ENCODE measurements around the gene APOB.
A peak's percentile ranks its signal among the peaks of the same experiment; 100 is the strongest.

APOB gene

DNA sequence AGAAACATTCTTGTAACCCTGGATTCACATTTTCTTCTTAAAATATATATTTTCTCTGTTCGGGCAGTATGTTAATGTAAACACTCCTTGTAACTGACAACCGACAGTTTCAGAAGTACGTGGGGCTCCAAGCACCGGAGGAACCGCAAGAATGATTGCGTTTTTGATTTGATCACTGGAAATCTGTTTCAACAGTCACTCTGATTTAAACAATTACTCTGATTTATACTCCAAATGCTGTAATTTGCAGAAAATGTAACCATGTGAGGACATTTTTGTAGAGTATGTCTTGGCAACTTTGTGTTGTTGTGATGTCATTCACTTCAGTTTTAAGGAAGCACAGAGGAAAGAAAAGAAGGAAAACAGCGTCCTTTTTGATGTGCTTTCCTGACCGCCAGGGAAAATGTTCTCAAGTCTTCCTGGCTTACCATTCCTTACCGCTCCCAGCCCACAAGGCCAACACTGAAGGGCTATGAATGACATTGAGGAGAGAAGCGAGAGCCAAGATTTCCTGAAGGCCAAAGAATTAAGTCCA lies 77.7 kb downstream of the APOB start:
- Mint-ChIP-seq H3K27ac (peak overlapping the region in 1 of 3 experiments; percentile 46), H3K4me3 (no peak overlapping the region), H3K9me3 (no peaks in the 10 kb centered on the region), H3K27me3 (ENCODE audit: low read depth) (peaks cover 45% of the 10 kb centered on the region), H3K36me3 (ENCODE audit: low read depth) (no peaks in the 10 kb centered on the region), H3K4me1 (peaks cover 7% of the 10 kb centered on the region)
- TF ChIP-seq, protein P1, sequence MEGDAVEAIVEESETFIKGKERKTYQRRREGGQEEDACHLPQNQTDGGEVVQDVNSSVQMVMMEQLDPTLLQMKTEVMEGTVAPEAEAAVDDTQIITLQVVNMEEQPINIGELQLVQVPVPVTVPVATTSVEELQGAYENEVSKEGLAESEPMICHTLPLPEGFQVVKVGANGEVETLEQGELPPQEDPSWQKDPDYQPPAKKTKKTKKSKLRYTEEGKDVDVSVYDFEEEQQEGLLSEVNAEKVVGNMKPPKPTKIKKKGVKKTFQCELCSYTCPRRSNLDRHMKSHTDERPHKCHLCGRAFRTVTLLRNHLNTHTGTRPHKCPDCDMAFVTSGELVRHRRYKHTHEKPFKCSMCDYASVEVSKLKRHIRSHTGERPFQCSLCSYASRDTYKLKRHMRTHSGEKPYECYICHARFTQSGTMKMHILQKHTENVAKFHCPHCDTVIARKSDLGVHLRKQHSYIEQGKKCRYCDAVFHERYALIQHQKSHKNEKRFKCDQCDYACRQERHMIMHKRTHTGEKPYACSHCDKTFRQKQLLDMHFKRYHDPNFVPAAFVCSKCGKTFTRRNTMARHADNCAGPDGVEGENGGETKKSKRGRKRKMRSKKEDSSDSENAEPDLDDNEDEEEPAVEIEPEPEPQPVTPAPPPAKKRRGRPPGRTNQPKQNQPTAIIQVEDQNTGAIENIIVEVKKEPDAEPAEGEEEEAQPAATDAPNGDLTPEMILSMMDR (IDR thresholded peaks at IDR 0.05; ENCODE audit: unreplicated experiment in 3 of 3): no peak

- peak overlapping the region in 1 of 3 experiments; percentile 46 for H3K27ac Mint-ChIP-seq
These were observed 78.7 kb downstream of the APOB start for GRCh38 chr2:20965221-20965620.

GRCh38 chr2:20963867-20964266 lies 80.0 kb downstream of the APOB start:
- TF ChIP-seq, protein P1 (IDR thresholded peaks at IDR 0.05; ENCODE audit: unreplicated experiment in 3 of 3): no peak
- Mint-ChIP-seq H3K9me3 (no peaks in the 10 kb centered on the region), H3K4me1 (peaks cover 12% of the 10 kb centered on the region), H3K27me3 (ENCODE audit: low read depth) (peaks cover 58% of the 10 kb centered on the region), H3K27ac (no peak overlapping the region), H3K36me3 (ENCODE audit: low read depth) (no peaks in the 10 kb centered on the region), H3K4me3 (no peak overlapping the region)

More at GRCh38 chr2:20965221-20965620, 78.7 kb downstream of the APOB start:
- Mint-ChIP-seq H3K9me3 (no peaks in the 10 kb centered on the region), H3K27me3 (ENCODE audit: low read depth) (peaks cover 52% of the 10 kb centered on the region), H3K4me1 (peaks cover 7% of the 10 kb centered on the region), H3K36me3 (ENCODE audit: low read depth) (no peaks in the 10 kb centered on the region), H3K4me3 (no peak overlapping the region)
- TF ChIP-seq, protein P1 (IDR thresholded peaks at IDR 0.05; ENCODE audit: unreplicated experiment in 3 of 3): no peak

- H3K4me3 Mint-ChIP-seq: no peak overlapping the region
- peaks cover 15% of the 10 kb centered on the region for H3K4me1 Mint-ChIP-seq
- TF ChIP-seq, protein P1 (IDR thresholded peaks at IDR 0.05; ENCODE audit: unreplicated experiment in 3 of 3): peak; percentile 80 to 92 (median 87)
- H3K36me3 Mint-ChIP-seq (ENCODE audit: low read depth): no peaks in the 10 kb centered on the region
- H3K27me3 Mint-ChIP-seq (ENCODE audit: low read depth): peaks cover 62% of the 10 kb centered on the region
- no peak overlapping the region for H3K27ac Mint-ChIP-seq
- no peaks in the 10 kb centered on the region for H3K9me3 Mint-ChIP-seq
These were observed 80.8 kb downstream of the APOB start for GRCh38 chr2:20962939-20963557.

DNA sequence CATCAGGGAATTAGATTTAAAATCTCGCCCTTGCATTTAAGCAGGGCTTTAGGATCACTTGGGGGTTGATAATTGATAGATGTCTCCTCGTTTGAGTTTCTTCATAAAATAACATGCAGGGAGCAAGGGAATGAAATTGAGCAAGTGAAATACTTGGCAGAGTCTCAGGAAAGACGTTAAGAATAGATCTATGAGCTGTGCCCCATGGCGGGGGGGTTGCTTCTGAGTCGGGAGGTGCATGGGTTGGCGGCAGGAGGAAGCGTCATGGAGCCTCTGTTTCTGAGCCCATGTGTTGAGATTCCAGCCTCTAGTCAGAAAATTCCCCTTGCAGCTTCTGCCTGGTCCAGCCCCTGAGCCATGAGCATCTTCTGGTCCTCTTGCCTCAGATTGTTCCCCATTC lies 82.0 kb downstream of the APOB start:
- Mint-ChIP-seq H3K36me3 (ENCODE audit: low read depth) (no peaks in the 10 kb centered on the region), H3K27ac (no peak overlapping the region), H3K27me3 (ENCODE audit: low read depth) (peaks cover 59% of the 10 kb centered on the region), H3K9me3 (no peaks in the 10 kb centered on the region), H3K4me1 (peaks cover 15% of the 10 kb centered on the region), H3K4me3 (no peak overlapping the region)
- TF ChIP-seq, protein P1 (IDR thresholded peaks at IDR 0.05; ENCODE audit: unreplicated experiment in 3 of 3): no peak

DNA sequence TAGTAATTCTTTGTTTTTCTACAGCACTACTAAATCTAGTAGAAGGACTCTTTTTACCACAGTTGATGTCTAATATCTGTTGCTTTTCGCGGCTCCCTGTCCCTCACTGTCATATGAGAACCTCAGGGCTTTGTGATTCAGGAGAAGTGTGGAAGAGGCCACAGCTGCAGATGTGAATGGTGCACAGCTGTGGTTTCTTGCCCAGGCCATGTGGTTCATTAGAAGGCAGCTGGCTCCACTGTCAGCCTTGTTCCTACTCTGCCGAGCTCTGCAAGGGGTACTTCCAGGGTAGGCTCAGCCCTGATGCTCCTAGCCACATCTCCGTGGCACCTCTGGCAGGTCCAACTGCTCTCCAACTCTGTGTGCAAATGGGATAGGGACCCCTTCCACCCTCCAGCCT lies 83.9 kb downstream of the APOB start:
- H3K27me3 Mint-ChIP-seq (ENCODE audit: low read depth): peaks cover 54% of the 10 kb centered on the region
- no peak overlapping the region for H3K27ac Mint-ChIP-seq
- no peak overlapping the region for H3K4me3 Mint-ChIP-seq
- no peaks in the 10 kb centered on the region for H3K9me3 Mint-ChIP-seq
- no peaks in the 10 kb centered on the region for H3K36me3 Mint-ChIP-seq (ENCODE audit: low read depth)
- peaks cover 8% of the 10 kb centered on the region for H3K4me1 Mint-ChIP-seq
- TF ChIP-seq, protein P1 (IDR thresholded peaks at IDR 0.05; ENCODE audit: unreplicated experiment in 3 of 3): no peak
